GM19240 (cell line): ENCODE measurements around the gene MPI.
"Not testable (repeated sequence)": the region's sequence is repeated elsewhere in the genome, so short reads cannot be mapped to it uniquely, and the experiment has no call there.

ENCODE experiments used
- DNase-seq: peaks from one replicate; pipeline ENCODE4 v3.0.0; 2011; ENCODE audit warnings: low spot score; ENCODE audit not compliant: insufficient read length

The MPI gene

DNA sequence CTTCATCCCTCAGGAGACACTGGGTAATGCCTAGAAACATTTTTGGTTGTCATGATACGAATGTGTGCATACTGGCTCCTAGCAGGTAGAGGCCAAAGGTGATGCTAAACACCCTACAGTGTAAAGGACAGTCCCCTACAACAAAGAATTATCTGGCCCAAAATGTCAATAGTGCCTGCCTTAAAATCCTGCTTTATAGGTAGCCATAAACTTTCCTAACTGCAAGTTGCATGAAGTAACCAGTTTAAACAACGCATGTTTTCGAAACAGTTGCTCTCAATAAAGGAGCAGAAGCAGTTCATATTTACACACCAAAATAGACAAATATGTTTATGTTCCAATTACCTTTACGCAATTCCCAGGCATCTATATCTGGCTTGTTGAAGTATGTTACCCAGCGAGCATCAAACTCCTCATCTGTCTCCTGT lies 38.9 kb downstream of the MPI start:
- no peak for DNase-seq

DNA sequence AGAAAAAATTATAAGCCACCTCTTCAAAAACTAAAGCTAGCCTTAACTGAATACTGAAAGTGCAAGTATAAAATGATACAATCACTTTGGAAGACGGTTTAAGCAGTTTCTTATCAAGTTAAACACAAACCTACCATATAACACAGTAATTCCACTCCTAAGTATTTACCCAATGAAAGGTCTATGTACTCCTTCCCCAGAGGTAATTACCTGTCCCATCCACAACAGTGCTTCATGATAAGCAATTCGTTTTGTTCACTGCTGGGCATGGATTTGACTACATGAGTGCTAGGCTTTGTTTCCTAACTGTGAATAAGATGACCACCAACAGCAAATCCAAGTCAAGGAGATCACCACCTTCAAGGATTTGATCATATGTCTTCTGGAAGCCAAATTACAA lies 43.7 kb downstream of the MPI start:
- DNase-seq = no peak

DNA sequence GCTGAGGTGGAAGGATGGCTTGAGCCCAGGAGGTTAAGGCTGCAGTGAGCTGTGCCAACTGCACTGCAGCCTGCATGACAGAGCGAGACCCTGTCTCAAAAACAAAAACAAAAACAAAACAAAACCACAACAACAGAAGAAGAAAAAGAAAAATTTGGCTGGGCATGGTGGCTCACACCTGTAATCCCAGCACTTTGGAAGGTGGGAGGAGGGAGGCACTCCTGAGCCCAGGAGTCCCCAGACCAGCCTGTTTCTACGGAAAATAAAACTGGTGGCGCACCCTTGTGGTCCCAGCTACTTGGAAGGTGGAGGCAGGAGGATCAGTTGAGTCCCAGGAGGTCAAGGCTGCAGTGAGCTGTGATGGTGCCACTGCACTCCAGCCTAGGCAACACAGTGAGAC lies 45.4 kb downstream of the MPI start:
- DNase-seq = not testable (repeated sequence)

- DNase-seq = no peak
These were observed 47.4 kb downstream of the MPI start for GRCh38 chr15:74937272-74937589.

DNA sequence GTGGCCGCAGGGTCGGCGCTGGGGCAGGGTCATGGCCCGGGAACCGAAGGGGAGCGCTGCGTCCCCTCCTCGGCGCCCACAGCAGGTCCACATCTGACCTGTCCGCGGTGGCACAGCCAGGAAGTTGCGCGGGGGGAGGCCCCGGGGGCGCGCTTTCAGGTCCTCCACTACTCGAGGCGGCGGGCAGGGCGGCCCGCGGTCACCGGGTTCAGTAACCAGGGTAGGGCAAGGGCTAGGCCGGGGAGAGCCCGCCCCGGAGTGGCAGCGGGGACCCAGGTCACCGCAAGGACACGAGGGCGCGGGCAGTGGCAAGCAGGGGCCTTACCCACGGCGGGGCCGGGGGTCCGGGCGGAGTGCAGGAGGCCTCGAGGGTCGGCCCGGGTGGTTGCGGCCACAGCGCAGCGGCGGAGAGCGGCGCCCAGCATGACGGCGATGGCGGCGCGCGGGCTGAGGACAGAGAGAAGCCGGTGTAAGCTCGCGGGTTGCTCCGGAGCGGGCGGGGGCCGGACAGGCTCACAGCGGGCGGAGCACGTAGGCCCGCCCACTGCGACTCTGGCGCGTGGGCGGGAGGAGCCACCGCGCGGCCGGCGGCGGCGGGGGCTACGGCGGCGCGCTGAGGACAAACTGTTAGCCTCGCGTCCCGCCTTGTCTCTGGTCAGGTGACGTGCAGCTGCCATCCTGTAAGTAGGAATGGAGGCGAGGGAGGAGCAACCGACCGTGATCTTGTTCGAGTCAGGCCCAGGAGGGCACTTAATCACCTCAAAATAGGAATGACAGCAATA lies 47.9 kb downstream of the MPI start, which contains the start of gene COX5A:
TSS of gene COX5A (minus strand) at position 484 of the 782 bp plus-strand sequence. CDS start at position 425, 59 bp downstream.
- DNase-seq = peak; percentile 61

DNA sequence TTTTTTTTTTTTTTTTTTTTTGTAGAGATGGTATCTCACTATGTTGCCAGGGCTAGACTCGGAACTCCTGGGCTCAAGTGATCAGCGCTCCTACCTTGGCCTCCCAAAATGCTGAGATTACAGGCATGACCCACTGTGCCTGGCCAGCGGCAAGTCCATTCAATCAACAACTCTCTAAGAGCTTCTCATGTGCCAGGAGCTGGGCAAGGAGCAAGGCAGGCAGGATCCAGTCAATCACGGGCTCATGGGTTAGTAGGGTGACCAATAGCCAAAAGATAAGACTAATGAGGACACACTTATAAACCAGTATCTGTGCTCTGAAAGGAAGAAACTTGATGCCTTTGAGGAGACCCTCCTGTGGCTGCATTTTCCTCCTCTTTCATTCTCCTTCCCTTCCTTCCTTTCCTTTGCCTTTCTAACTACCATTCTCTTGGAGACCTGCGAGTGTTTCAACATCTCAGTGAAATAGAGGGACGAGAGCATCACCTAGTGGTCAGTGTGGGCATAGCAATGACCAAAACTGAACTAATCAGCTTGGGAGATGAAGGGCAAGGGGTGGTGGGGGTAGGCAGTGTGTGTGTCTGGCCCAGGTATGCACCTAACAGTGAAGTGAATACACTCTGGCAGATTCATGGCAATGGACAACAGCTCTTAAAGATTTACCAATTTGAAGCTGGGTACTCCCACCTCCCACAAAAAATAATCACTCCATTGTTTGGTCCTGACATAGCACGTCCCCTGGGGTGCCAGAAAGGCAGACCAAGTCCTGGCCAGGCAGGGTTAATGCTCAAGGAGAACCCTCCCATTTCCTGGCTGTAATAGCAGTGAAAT lies 60.5 kb downstream of the MPI start:
- DNase-seq = no peak

DNA sequence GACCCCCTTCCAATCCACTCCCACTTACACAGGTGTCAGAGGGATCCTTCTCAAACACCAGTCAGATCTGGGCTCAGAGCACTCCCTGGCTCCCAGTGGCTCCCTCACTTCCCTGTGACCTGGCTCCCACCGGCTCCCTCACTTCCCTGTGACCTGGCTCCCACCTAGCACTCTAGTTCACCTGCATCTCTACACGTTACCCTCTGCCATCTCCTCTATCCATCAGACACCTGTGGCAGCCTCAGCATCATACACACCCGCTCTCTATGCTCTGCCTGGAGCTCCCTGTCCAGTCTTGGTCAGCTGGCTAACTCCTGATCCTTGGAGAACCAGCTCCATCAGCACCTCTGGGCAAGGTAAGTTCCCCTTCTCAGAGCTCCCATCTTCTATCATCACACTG lies 61.2 kb downstream of the MPI start:
- DNase-seq = no peak
